H1 (cell line): ENCODE results near the gene PPP1R1A. TPM values are rescaled to one million over a fixed set of nuclear protein-coding genes. Genes with fewer than 3 reads are reported as not detected.

Experiments
- CTCF ChIA-PET: fragments of 300-600 bp; sonication (Branson Sonifier 250); formaldehyde crosslinking; loops from one replicate; lab custom pipeline; 2021; ENCODE audit not compliant: partially characterized antibody; lab: Charles Lee
- POLR2A ChIA-PET: fragments of 300-600 bp; sonication (Branson Sonifier 250); formaldehyde crosslinking; loops from one replicate; lab custom pipeline; 2021; ENCODE audit warnings: inconsistent platforms; ENCODE audit not compliant: partially characterized antibody; lab: Charles Lee
- DNase-seq, 2 experiments: peaks; one replicate each; pipeline versions ENCODE4 v3.0.0 to v3.0.0-alpha.2; 2010 to 2022; ENCODE audit warnings: low spot score in 2 of 2, low read depth in 1 of 2, mixed read lengths in 1 of 2
- FAIRE-seq: peaks from 2 replicates; lab custom pipeline; 2011; peaks lifted over from hg19 to GRCh38; lab: Jason Lieb, UNC
- H2AFZ ChIP-seq: 2 replicates; pipeline ENCODE4 v1.8.1; 2012; ENCODE audit warnings: low read length, inconsistent platforms
- H2AK5ac ChIP-seq: 2 replicates; pipeline ENCODE4 v1.6.1; 2013; ENCODE audit warnings: low read depth, low read length
- H2BK120ac ChIP-seq: replicated peaks from 2 replicates; pipeline ENCODE3; 2013; ENCODE audit warnings: low read depth, low read length, inconsistent platforms
- H2BK12ac ChIP-seq: 2 replicates; pipeline ENCODE4 v1.6.1; 2013; ENCODE audit warnings: low read depth, low read length
- H2BK15ac ChIP-seq: 2 replicates; pipeline ENCODE4 v1.6.1; 2013; ENCODE audit warnings: low read length
- H2BK20ac ChIP-seq: 2 replicates; pipeline ENCODE4 v1.6.1; 2013; ENCODE audit warnings: low read length
- H2BK5ac ChIP-seq: 2 replicates; pipeline ENCODE4 v1.6.1; 2013; ENCODE audit warnings: low read depth, low read length
- H3K14ac ChIP-seq: 2 replicates; pipeline ENCODE4 v1.6.1; 2013; ENCODE audit warnings: inconsistent platforms; ENCODE audit not compliant: insufficient read length
- H3K18ac ChIP-seq: 2 replicates; pipeline ENCODE4 v1.6.1; 2013; ENCODE audit warnings: low read length; ENCODE audit errors: extremely low read depth
- H3K23ac ChIP-seq: 2 replicates; pipeline ENCODE4 v1.6.1; 2013; ENCODE audit warnings: inconsistent platforms; ENCODE audit not compliant: insufficient read length
- H3K23me2 ChIP-seq: 2 replicates; pipeline ENCODE4 v1.6.1; 2013; ENCODE audit warnings: low read depth, low read length
- H3K27ac ChIP-seq: 2 replicates; pipeline ENCODE4 v1.6.1; 2011; ENCODE audit warnings: low read depth, low read length, inconsistent platforms
- H3K27me3 ChIP-seq, 4 experiments: replicated peaks in 1 of 4; 1 replicate in 1 of 4; 2 replicates in 3 of 4; pipeline versions ENCODE4 v1.6.1 to v1.8.1; 2011 to 2013; ENCODE audit warnings: low read length in 3 of 4, mild to moderate bottlenecking in 3 of 4, inconsistent platforms in 2 of 4, mixed read lengths in 2 of 4, moderate library complexity in 1 of 4; ENCODE audit not compliant: control insufficient read depth in 3 of 4, insufficient read depth in 3 of 4; ENCODE audit errors: extremely low read depth in 1 of 4
- H3K36me3 ChIP-seq, 4 experiments: 2 replicates each; pipeline versions ENCODE4 v1.6.1 to v1.8.1; 2011 to 2013; ENCODE audit warnings: mild to moderate bottlenecking in 4 of 4, low read length in 3 of 4, moderate library complexity in 2 of 4, control low read depth in 1 of 4, inconsistent platforms in 1 of 4; ENCODE audit not compliant: insufficient read depth in 4 of 4, control insufficient read depth in 2 of 4
- H3K4ac ChIP-seq: replicated peaks from 2 replicates; pipeline ENCODE3; 2013; ENCODE audit warnings: low read length, low read depth, mixed read lengths, inconsistent platforms; ENCODE audit not compliant: insufficient read length
- H3K4me1 ChIP-seq, 4 experiments: replicated peaks in 1 of 4; 1 replicate in 1 of 4; 2 replicates in 3 of 4; pipeline versions ENCODE4 v1.6.1 to v1.8.1; 2011 to 2013; ENCODE audit warnings: low read length in 3 of 4, inconsistent platforms in 2 of 4, mixed read lengths in 1 of 4; ENCODE audit not compliant: insufficient read depth in 4 of 4, control insufficient read depth in 3 of 4
- H3K4me2 ChIP-seq, 2 experiments: 2 replicates each; pipeline versions ENCODE4 v1.6.1 to v1.8.1; 2011 to 2013; ENCODE audit warnings: low read depth in 2 of 2, low read length in 2 of 2, control low read depth in 1 of 2, inconsistent platforms in 1 of 2, mild to moderate bottlenecking in 1 of 2; ENCODE audit not compliant: insufficient read depth in 1 of 2
- H3K4me3 ChIP-seq, 4 experiments: fragments of 200-600, 300-600 bp in 1 of 4; sonication (generic), shearing (Covaris generic), sonication (Bioruptor Twin) in 1 of 4; 2 replicates each; pipeline versions ENCODE4 v1.5.1 to v1.8.1; 2011 to 2016; ENCODE audit warnings: low read length in 4 of 4, low read depth in 3 of 4, control low read depth in 2 of 4, inconsistent platforms in 2 of 4, mild to moderate bottlenecking in 2 of 4, mixed read lengths in 1 of 4, moderate library complexity in 1 of 4; ENCODE audit not compliant: insufficient read depth in 2 of 4; ENCODE audit errors: extremely low read depth in 1 of 4
- H3K56ac ChIP-seq: replicated peaks from 2 replicates; pipeline ENCODE3; 2013; ENCODE audit warnings: low read depth, mild to moderate bottlenecking, mixed read lengths, low read length, inconsistent platforms; ENCODE audit not compliant: insufficient read length
- H3K79me1 ChIP-seq: 2 replicates; pipeline ENCODE4 v1.6.1; 2013; ENCODE audit warnings: low read depth, low read length, control low read depth
- H3K79me2 ChIP-seq, 2 experiments: 2 replicates each; pipeline versions ENCODE4 v1.6.1 to v1.8.1; 2012 to 2013; ENCODE audit warnings: low read length in 2 of 2, mild to moderate bottlenecking in 2 of 2, inconsistent platforms in 1 of 2; ENCODE audit not compliant: insufficient read depth in 2 of 2, control insufficient read depth in 1 of 2
- H3K9ac ChIP-seq, 4 experiments: replicated peaks in 1 of 4; 1 replicate in 1 of 4; 2 replicates in 3 of 4; pipeline versions ENCODE4 v1.6.1 to v1.8.1; 2011 to 2013; ENCODE audit warnings: low read depth in 3 of 4, low read length in 3 of 4, control low read depth in 2 of 4, mild to moderate bottlenecking in 2 of 4, moderate library complexity in 2 of 4, inconsistent platforms in 1 of 4; ENCODE audit errors: extremely low read depth in 1 of 4
- H3K9me3 ChIP-seq, 2 experiments: 2 replicates each; pipeline versions ENCODE4 v1.6.1 to v1.8.1; 2012 to 2013; ENCODE audit warnings: mild to moderate bottlenecking in 2 of 2, moderate library complexity in 2 of 2, control low read depth in 1 of 2, inconsistent platforms in 1 of 2, low read depth in 1 of 2, low read length in 1 of 2, mixed read lengths in 1 of 2; ENCODE audit not compliant: insufficient read depth in 2 of 2
- H4K20me1 ChIP-seq, 2 experiments: replicated peaks in 1 of 2; 2 replicates each; pipeline versions ENCODE3 to v1.8.1; 2011 to 2013; ENCODE audit warnings: inconsistent platforms in 2 of 2, low read length in 2 of 2, mild to moderate bottlenecking in 1 of 2; ENCODE audit not compliant: insufficient read depth in 2 of 2, control insufficient read depth in 1 of 2
- H4K5ac ChIP-seq: 2 replicates; pipeline ENCODE4 v1.6.1; 2013; ENCODE audit warnings: low read length, low read depth, mixed read lengths, inconsistent platforms; ENCODE audit not compliant: insufficient read length
- H4K8ac ChIP-seq: 2 replicates; pipeline ENCODE4 v1.8.0; 2013; ENCODE audit warnings: mild to moderate bottlenecking, moderate library complexity, low read length, inconsistent platforms; ENCODE audit not compliant: insufficient read depth; ENCODE audit errors: extremely low read depth
- H4K91ac ChIP-seq: replicated peaks from 2 replicates; pipeline ENCODE3; 2013; ENCODE audit warnings: low read length, mixed read lengths, inconsistent platforms; ENCODE audit not compliant: insufficient read length
- CBX5 ChIP-seq: fragments of 300-800, 300-1000 bp; sonication (generic); IDR thresholded peaks from 2 replicates; pipeline ENCODE4 v1.7.1; 2016; ENCODE audit warnings: antibody characterized with exemption, low read length, low read depth
- CHD1 ChIP-seq: IDR thresholded peaks from 2 replicates; pipeline ENCODE4 v1.6.1; 2012; ENCODE audit warnings: low read depth, low read length, improper control_type of control experiment
- CHD2 ChIP-seq: IDR thresholded peaks from 2 replicates; pipeline ENCODE4 v1.6.1; 2012; ENCODE audit warnings: low read length, improper control_type of control experiment
- CTBP2 ChIP-seq: IDR thresholded peaks from 2 replicates; pipeline ENCODE4 v1.7.0; 2011; ENCODE audit warnings: borderline replicate concordance, mild to moderate bottlenecking, moderate library complexity, mixed read lengths, low read length; ENCODE audit not compliant: insufficient read depth, insufficient read length
- EZH2 ChIP-seq: fragments of 200-600 bp; sonication (generic); IDR thresholded peaks from 2 replicates; pipeline ENCODE4 v1.7.1; 2012; ENCODE audit warnings: low read depth, mild to moderate bottlenecking, moderate library complexity, low read length, inconsistent platforms; ENCODE audit not compliant: severe bottlenecking
- KDM5A ChIP-seq: fragments of 200-600 bp; IDR thresholded peaks from 2 replicates; pipeline ENCODE4 v1.7.1; 2012; ENCODE audit warnings: mild to moderate bottlenecking, low read length, inconsistent platforms, mixed read lengths
- MAFK ChIP-seq: IDR thresholded peaks from 2 replicates; pipeline ENCODE4 v1.6.1; 2012; ENCODE audit warnings: low read depth, mild to moderate bottlenecking, improper control_type of control experiment, low read length
- MAX ChIP-seq: IDR thresholded peaks from 2 replicates; pipeline ENCODE4 v1.6.1; 2012; ENCODE audit warnings: inconsistent platforms
- NANOG ChIP-seq: IDR thresholded peaks from 2 replicates; pipeline ENCODE4 v1.6.1; 2011; ENCODE audit warnings: low read length, low read depth, mild to moderate bottlenecking, inconsistent platforms; ENCODE audit not compliant: insufficient read depth, poor library complexity, severe bottlenecking
- SP1 ChIP-seq: IDR thresholded peaks from 2 replicates; pipeline ENCODE4 v1.6.1; 2011; ENCODE audit warnings: low read depth, low read length
- SP4 ChIP-seq: IDR thresholded peaks from 2 replicates; pipeline ENCODE4 v1.6.1; 2012; ENCODE audit warnings: low read length, inconsistent platforms
- SUZ12 ChIP-seq: fragments of 200-600 bp; sonication (generic); IDR thresholded peaks from 2 replicates; pipeline ENCODE4 v1.6.1; 2012; ENCODE audit warnings: mild to moderate bottlenecking, inconsistent platforms, low read length, moderate library complexity, mixed read lengths
- TBP ChIP-seq: IDR thresholded peaks from 2 replicates; pipeline ENCODE4 v1.6.1; 2011; ENCODE audit warnings: low read depth, low read length, improper control_type of control experiment
- WGBS, 2 experiments: shearing (Covaris generic) in 1 of 2; methylation state at CpG; one replicate each; pipeline versions ENCODE4 v1.1.6 to v1.1.7; 2013 to 2015; ENCODE audit warnings: low lambda C conversion rate in 2 of 2, mixed read lengths in 2 of 2, inconsistent platforms in 1 of 2, low coverage in 1 of 2, missing lambda C conversion rate in 1 of 2; ENCODE audit not compliant: insufficient replicate concordance in 2 of 2, insufficient coverage in 1 of 2, insufficient read length in 1 of 2; ENCODE audit errors: extremely low coverage in 1 of 2, missing lambda C conversion rate in 1 of 2; 5-methylcytosine and 5-hydroxymethylcytosine counted together
- polyA plus RNA-seq, 7 experiments: library from polyadenylated mRNA; depleted of rRNA in 3 of 7; stranded (reverse) in 5 of 7; unstranded in 2 of 7; fragments of >200 nt in 5 of 7; fragments of 200-250 nt in 2 of 7; gene quantifications; 1 replicate in 5 of 7; 2 replicates in 1 of 7; 4 replicates in 1 of 7; pipeline versions ENCODE4 v1.2.1 to v1.2.3, GENCODE V29; 2011 to 2013; ENCODE audit warnings: missing spikeins in 2 of 7, mixed read lengths in 2 of 7
- total RNA-seq: library from RNA; stranded (reverse); fragmentation: NEBNext Ultra II Directional; extraction: Animal tissue kit (Norgen Biotek cat#: 25700); gene quantifications from 2 replicates; pipeline ENCODE4 v1.2.1, GENCODE V29; 2021

Gene PPP1R1A
- total and polyA plus RNA-seq, 2 of the 8 experiments (the other 6 are each of a cell fraction or from before 2014, with no cell fraction given): 5.8 to 13.1 TPM

GRCh38 chr12:54593135-54593534, 4.7 kb upstream of the PPP1R1A start:
- no peak overlapping the region for H3K56ac ChIP-seq
- no peak overlapping the region for H2BK12ac ChIP-seq
- POLR2A ChIA-PET: interaction anchor here (0.7 to 1.5 kb wide), 2 partner anchors 29 to 1037 kb away, joined by 3 to 4 read pairs; no protein-coding TSS in a partner anchor

More at GRCh38 chr12:54593135-54593534, 4.7 kb upstream of the PPP1R1A start:
- H2BK120ac ChIP-seq: no peak overlapping the region
- no peak overlapping the region for H3K4me2 ChIP-seq
- H3K14ac ChIP-seq: no peak overlapping the region
- H3K79me2 ChIP-seq: no peaks in the 10 kb centered on the region
- CTCF ChIA-PET: interaction anchor here (0.8 to 8.2 kb wide), 15 partner anchors 10 to 479 kb away, joined by 3 to 99 read pairs (median 6); no protein-coding TSS in a partner anchor
- no peak for DNase-seq
- H4K8ac ChIP-seq: no peak overlapping the region
- H3K23ac ChIP-seq: no peak overlapping the region
- H2BK20ac ChIP-seq: no peak overlapping the region
- H2AFZ ChIP-seq: no peak overlapping the region
- H3K23me2 ChIP-seq: peaks cover 4% of the 10 kb centered on the region; the same call in 1 of the 2 replicates
- H2BK15ac ChIP-seq: peak overlapping the region; percentile 88; the same call in 1 of the 2 replicates
- H3K9me3 ChIP-seq: no peaks in the 10 kb centered on the region
- H3K4me3 ChIP-seq: no peak overlapping the region
- H4K91ac ChIP-seq: no peak overlapping the region
- H3K36me3 ChIP-seq: no peaks in the 10 kb centered on the region
- no peaks in the 10 kb centered on the region; the same call in 1 of the 2 replicates for H3K79me1 ChIP-seq
- peaks cover 0 to 16% (median 6%) of the 10 kb centered on the region in 4 experiments; a peak in 5 of 7 replicates for H3K4me1 ChIP-seq
- no peaks in the 10 kb centered on the region for H4K20me1 ChIP-seq
- TF ChIP-seq CHD1 (no peak), KDM5A (no peak), TBP (no peak), MAFK (no peak), MAX (no peak), SP1 (no peak), NANOG (no peak), EZH2 (no peak), CTBP2 (no peak), CBX5 (no peak), CHD2 (no peak), SP4 (no peak), SUZ12 (no peak)
- no peak overlapping the region for H2AK5ac ChIP-seq
- WGBS, 2 experiments: 84% methylated on average over 4 of the region's 4 CpGs; no CpG with 5 or more reads in 1 of the 2 experiments
- H3K18ac ChIP-seq: no peak overlapping the region
- no peak overlapping the region for H3K27ac ChIP-seq
- no peak overlapping the region for H4K5ac ChIP-seq
- H3K27me3 ChIP-seq: peaks cover 2 to 45% (median 36%) of the 10 kb centered on the region in 4 experiments
- no peak overlapping the region for H3K9ac ChIP-seq
- H2BK5ac ChIP-seq: no peak overlapping the region
- no peak for FAIRE-seq
- no peak overlapping the region for H3K4ac ChIP-seq
